Activated naive CD4-positive, alpha-beta T cell treated with anti-CD3 and anti-CD28 coated beads for 36 hours (primary cell): Measurements from ENCODE around the gene PAGE1. TPM values are rescaled to one million over a fixed set of nuclear protein-coding genes. Genes with fewer than 3 reads are reported as not detected.
"Not testable (repeated sequence)": the region's sequence is repeated elsewhere in the genome, so short reads cannot be mapped to it uniquely, and the experiment has no call there.

Experiments
- CTCF ChIA-PET: fragments of 350-600 bp; sonication (Branson Sonifier 250); formaldehyde crosslinking; loops from one replicate; lab custom pipeline; 2021; ENCODE audit warnings: antibody characterized with exemption; lab: Charles Lee
- DNase-seq: peaks from one replicate; pipeline ENCODE4 v3.0.0-alpha.2; 2020
- H3K27ac Mint-ChIP-seq: one replicate; pipeline ENCODE4 v1.8.0; 2021; ENCODE audit warnings: mild to moderate bottlenecking, mixed read lengths
- H3K27me3 Mint-ChIP-seq: one replicate; pipeline ENCODE4 v1.8.0; 2021; ENCODE audit warnings: low read depth, mixed read lengths
- H3K36me3 Mint-ChIP-seq: one replicate; pipeline ENCODE4 v1.8.0; 2021; ENCODE audit warnings: low read depth, mixed read lengths
- H3K4me1 Mint-ChIP-seq: one replicate; pipeline ENCODE4 v1.8.0; 2021; ENCODE audit warnings: low read depth, mixed read lengths
- H3K4me3 Mint-ChIP-seq: one replicate; pipeline ENCODE4 v1.8.0; 2021; ENCODE audit warnings: mild to moderate bottlenecking, moderate library complexity, mixed read lengths
- H3K9me3 Mint-ChIP-seq: one replicate; pipeline ENCODE4 v1.8.0; 2021; ENCODE audit warnings: mixed read lengths
- intact Hi-C: fragments of 100-400 bp; cut with micrococcal nuclease; formaldehyde crosslinking; loops from one replicate; pipeline ENCODE4 v1.15.1; 2023
- total RNA-seq, 2 experiments: library from RNA; stranded (reverse); gene quantifications; one replicate each; pipeline ENCODE4 v1.2.3, GENCODE V29; 2021

The PAGE1 gene, protein sequence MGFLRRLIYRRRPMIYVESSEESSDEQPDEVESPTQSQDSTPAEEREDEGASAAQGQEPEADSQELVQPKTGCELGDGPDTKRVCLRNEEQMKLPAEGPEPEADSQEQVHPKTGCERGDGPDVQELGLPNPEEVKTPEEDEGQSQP
- not detected for total RNA-seq

DNA sequence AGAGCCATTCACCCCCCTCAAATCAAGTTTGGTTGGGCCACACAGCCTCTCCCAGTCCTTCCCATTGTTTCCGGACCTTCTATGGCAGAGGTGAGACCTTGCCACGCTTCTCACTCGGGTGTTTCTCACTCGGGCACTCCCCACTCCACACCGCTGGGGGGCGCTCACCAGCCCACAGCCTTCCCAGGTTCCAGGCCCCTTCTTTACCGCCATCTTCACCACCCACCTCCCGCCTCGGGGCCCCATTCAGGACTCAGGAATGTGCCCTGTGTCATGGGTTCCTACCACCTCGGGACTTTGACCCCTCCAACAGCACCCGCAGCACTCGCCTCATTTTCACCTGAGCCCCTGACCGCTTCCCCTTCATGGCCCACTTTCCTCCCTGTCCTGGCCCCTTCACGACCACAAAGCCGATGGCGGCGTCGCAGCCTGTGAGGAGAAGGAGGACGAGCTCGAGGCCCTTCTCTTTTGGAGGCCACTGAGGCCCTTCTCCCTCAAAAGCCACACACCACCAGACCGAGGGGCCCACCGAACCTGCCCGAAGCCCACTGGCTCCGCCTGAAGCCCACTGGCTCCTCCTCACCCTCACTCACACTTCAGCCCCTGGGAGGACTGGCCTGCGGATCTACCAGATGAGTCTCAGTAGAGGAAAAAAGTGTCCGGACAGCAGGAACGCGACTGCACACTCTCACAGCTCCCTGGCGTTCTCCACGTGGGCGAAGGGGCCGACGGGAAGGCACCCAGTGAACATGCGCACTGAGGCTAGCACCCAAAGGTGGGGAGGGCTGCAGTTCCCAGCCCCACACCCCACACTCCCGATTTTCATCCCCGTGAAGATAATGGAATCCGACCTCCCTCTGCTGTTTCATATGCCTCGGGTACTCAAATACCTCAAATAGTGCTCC is at the start of gene PAGE1:
Gene PAGE1, minus strand, starts transcription at position 709 of the 905 bp plus-strand sequence. CDS start 1,214 bp downstream, outside the sequence.
- DNase-seq: no peak
- Mint-ChIP-seq H3K9me3 (no peaks in the 10 kb centered on the region), H3K27me3 (no peaks in the 10 kb centered on the region), H3K27ac (no peak within 1 kb of the TSS), H3K4me1 (no peaks in the 10 kb centered on the region), H3K4me3 (no peak within 1 kb of the TSS), H3K36me3 (no peaks in the 10 kb centered on the region)
- CTCF ChIA-PET: no interaction called here
- intact Hi-C loops: no loop called here

DNA sequence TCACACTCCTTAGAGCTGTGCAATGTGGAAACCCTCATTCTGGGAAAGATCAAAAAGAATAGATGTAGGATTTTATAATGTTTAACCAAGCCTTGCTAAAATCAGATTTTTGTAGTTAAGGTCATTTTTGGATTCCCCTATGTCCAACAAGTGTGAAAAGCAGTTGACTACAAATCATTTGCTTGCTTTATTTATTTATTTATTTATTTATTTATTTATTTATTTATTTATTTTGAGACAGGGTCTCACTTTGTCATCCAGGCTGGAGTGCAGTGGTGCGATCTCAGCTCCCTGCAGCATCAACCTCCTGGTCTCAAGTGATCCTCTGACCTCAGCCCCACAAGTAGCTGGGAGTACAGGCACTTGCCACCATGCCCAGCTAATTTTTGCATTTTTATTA is 45.7 kb upstream of the PAGE1 start:
- H3K27ac Mint-ChIP-seq, H3K9me3 Mint-ChIP-seq, CTCF ChIA-PET, DNase-seq, H3K4me3 Mint-ChIP-seq, H3K36me3 Mint-ChIP-seq, H3K4me1 Mint-ChIP-seq, H3K27me3 Mint-ChIP-seq, intact Hi-C loops: not testable (repeated sequence)

DNA sequence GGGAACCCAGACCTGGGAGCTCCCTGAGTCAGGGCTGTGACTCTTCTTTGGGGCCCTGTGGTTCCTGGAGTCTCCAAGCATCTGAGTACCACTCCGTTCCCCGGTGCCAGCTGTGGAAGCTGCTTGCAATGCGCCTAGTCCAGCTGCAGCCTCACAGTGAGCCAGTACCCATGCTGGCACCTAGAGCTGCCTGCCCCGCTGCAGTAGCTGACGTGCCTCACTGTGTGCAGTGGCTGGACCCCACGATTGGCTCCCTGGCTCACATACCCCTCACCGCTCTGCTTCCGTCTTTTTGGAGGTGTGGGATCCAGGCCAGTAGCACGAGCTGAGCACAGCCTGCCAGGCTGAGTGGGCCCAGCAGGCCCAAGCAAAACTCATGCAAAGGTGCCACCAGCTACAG is 32.1 kb upstream of the PAGE1 start:
- intact Hi-C loops: no loop called here
- Mint-ChIP-seq H3K4me1 (no peaks in the 10 kb centered on the region), H3K27me3 (no peaks in the 10 kb centered on the region), H3K27ac (no peak overlapping the region), H3K9me3 (no peaks in the 10 kb centered on the region), H3K4me3 (no peak overlapping the region), H3K36me3 (no peaks in the 10 kb centered on the region)
- no peak for DNase-seq
- CTCF ChIA-PET: no interaction called here

DNA sequence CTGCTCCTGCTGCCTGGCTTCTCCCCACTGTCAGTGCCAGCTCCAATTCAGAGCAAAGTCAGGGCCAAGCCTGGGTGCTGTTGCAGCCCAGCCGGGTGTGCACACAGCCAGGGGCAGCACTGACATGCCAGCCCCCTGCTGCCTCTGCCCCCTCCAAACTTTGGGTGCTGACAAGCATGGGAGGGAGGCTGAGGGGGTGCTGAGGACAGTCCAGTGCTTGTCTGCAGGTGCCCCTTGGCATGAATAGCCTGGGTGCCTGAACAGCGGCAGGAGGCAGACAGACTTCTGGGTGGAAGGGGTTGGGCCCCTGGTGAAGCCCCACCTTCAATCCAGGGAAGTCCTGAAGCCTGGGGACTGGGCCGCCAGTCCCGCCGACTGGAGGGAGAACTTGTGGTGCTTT is 31.2 kb upstream of the PAGE1 start:
- intact Hi-C loops: no loop called here
- CTCF ChIA-PET: no interaction called here
- H3K27ac Mint-ChIP-seq: no peak overlapping the region
- H3K4me1 Mint-ChIP-seq: no peaks in the 10 kb centered on the region
- no peaks in the 10 kb centered on the region for H3K27me3 Mint-ChIP-seq
- no peaks in the 10 kb centered on the region for H3K36me3 Mint-ChIP-seq
- H3K9me3 Mint-ChIP-seq: no peaks in the 10 kb centered on the region
- no peak overlapping the region for H3K4me3 Mint-ChIP-seq
- no peak for DNase-seq

DNA sequence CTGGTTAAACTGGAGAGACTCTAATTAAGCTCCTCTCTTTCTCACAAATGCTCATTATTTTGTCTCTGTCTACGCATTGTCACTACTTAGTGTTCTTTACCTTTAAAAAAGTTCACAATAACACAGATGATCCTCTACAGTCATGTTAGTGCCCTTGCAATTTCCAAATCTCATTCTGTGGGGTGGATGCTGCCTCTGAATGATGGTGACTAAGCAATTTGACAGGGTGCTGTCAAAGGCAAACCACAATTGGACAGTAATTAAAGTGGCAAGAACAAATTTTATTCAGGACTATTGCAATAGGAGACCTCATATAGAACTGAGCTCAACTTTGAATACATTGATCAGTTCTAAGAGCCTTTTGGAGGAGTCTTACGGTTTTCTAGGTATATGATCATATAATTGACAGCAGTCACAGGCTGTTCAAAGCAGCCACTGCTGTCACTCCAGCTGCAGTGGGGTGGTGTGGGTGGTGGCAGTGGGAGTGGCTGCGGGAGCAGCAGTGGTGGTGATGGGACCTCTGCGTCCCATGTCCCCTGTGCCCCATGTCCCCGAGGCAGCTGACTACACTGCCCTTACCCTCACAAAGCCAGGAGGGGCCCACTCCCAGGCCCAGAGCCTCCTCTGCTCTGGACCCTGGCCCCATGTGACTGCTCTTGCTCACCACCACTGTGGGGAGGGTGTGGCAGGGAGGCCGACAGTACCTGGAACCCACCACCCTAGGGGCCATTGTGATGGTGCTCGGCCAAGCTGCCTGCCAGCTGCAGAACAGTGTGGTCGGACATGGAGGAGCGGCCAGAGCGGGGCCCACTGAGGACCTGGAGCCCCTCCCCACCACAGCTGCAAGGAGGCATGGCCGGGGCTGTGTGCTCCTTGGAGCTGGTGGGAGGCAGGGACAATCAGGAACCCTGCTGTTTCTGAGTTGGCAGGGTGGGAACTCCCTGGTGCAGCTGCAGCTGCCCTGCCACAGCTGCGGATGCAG is 30.4 kb upstream of the PAGE1 start:
- Mint-ChIP-seq H3K9me3 (peaks cover 3% of the 10 kb centered on the region), H3K36me3 (no peaks in the 10 kb centered on the region), H3K4me1 (no peaks in the 10 kb centered on the region), H3K4me3 (no peak overlapping the region), H3K27ac (no peak overlapping the region), H3K27me3 (no peaks in the 10 kb centered on the region)
- intact Hi-C loops: no loop called here
- CTCF ChIA-PET: no interaction called here
- DNase-seq: no peak

DNA sequence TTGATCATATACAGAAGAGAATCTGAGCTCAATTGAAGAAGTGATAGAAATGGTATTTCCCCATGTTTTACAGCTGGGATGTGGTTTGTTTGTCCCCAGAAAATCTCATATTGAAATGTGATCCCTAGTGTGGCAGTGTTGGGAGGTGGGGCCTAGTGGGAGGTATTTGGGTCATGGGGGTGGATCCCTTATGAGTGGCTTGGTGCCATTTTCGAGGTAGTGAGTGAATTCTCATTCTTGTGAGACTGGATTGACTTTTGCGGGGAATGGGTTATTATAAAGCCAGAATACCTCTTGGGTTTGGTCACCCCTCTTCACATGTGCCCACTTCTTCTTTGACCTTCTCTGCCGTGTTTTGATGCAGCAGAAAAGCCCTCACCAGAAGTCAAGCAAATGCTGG is 29.6 kb upstream of the PAGE1 start:
- peaks cover 3% of the 10 kb centered on the region for H3K9me3 Mint-ChIP-seq
- no peaks in the 10 kb centered on the region for H3K27me3 Mint-ChIP-seq
- H3K36me3 Mint-ChIP-seq: no peaks in the 10 kb centered on the region
- intact Hi-C loops: no loop called here
- H3K4me1 Mint-ChIP-seq: no peaks in the 10 kb centered on the region
- no peak for DNase-seq
- CTCF ChIA-PET: no interaction called here
- H3K4me3 Mint-ChIP-seq: no peak overlapping the region
- no peak overlapping the region for H3K27ac Mint-ChIP-seq

DNA sequence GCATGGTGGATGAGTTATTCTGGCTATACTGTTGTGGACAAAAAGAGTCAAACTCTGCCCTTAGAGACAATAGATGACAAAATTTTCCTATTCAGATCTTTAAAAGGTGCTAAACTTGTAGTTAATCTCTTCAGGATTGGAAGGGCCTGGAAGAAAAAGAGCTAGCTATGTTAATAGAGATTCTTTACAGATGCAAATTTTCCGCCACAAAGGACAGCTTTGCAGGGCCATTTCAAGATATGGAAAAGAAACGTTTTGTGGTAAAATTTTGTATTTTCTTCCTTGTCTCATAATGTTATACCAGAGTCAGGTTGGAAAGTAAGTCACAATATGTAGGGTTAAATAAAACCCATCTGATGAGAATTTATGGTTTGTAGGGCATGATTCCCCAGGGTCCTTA is 24.3 kb upstream of the PAGE1 start:
- H3K27ac Mint-ChIP-seq, H3K36me3 Mint-ChIP-seq, H3K27me3 Mint-ChIP-seq, H3K4me3 Mint-ChIP-seq, DNase-seq, CTCF ChIA-PET, H3K4me1 Mint-ChIP-seq, intact Hi-C loops, H3K9me3 Mint-ChIP-seq: not testable (repeated sequence)

DNA sequence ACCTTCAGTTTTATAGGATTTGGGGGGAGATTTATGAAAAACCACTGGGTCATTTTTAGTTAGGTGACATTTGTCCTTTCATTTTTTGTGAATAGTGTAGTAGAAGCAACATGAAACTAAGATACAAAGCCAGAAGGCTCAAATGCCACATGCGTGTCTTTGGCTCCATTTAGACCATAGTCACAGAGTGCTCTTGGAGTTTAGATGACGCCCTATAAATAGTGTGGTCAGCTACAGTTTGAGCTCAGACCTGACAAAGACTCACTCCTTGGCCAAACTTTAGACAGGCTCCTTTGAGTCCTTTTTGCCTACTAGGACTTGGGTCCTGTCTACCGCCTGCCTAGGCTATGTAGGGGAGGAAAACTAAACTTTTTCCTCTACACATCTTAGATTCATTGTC is 16.8 kb upstream of the PAGE1 start:
- CTCF ChIA-PET: no interaction called here
- H3K27me3 Mint-ChIP-seq: no peaks in the 10 kb centered on the region
- H3K27ac Mint-ChIP-seq: no peak overlapping the region
- intact Hi-C loops: no loop called here
- no peak overlapping the region for H3K4me3 Mint-ChIP-seq
- no peaks in the 10 kb centered on the region for H3K4me1 Mint-ChIP-seq
- H3K36me3 Mint-ChIP-seq: no peaks in the 10 kb centered on the region
- no peak for DNase-seq
- no peaks in the 10 kb centered on the region for H3K9me3 Mint-ChIP-seq

DNA sequence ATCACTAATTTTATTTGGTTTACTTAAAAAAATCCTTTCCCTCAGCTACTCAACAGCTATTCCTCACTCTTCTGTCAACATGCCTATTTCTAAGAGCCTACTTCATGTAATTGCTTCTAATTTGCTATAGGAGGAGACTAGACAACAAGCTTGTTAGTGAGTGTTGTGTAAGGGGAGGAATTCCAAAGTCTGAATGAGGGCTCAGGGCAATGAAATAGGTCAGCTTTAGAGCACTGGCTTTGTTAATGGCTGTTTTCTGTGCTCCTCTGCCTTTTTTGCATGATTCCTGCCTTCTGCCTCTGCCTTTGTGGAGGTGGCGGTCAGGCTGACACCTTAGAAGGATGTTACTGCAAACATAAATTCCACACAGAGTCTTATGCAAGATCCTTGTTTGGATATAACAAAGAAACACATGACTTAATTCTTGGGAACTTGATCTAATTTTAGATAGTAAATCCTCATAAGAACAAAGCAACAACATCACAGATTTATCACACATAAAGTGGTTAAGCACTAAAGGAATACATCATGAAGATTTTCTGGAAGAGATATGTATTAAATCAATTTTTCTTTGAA is 15.0 kb upstream of the PAGE1 start:
- no peak overlapping the region for H3K27ac Mint-ChIP-seq
- H3K27me3 Mint-ChIP-seq: no peaks in the 10 kb centered on the region
- DNase-seq: no peak
- H3K4me3 Mint-ChIP-seq: no peak overlapping the region
- CTCF ChIA-PET: no interaction called here
- no peaks in the 10 kb centered on the region for H3K36me3 Mint-ChIP-seq
- H3K9me3 Mint-ChIP-seq: no peaks in the 10 kb centered on the region
- H3K4me1 Mint-ChIP-seq: no peaks in the 10 kb centered on the region
- intact Hi-C loops: no loop called here

DNA sequence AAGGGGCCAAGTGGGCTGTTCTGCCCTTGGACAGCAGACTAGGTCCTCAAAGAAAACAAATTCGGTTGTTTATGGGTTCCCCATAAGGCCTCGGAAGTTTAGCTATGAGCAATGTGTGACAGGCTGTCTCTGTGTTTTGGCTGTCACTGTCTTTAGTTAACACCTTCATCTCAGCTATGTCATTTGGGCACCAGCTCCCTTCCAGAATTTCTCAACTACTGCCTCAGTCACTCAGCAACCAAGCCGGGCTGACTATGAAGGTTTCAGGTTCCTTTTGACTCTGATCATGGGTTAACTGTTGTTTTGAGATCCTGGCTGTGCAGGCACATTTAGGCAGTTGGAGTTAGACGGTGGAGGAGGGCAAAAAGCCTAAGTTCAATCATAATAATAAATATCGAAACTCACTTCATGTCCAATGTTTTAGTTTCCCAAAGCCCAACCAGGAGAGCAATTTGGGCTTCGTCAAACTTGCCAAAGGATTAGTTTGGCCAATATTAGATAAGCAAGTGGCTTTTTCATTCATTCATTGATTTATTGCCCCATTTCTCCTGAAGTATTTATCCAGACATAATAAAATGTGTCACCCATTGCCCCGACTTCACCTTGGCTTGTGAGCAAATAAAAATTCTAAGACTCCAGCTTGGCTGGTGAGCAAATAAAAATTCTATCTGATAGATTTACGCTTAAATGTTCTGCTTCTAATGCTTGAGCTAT is 9.1 kb upstream of the PAGE1 start:
- Mint-ChIP-seq H3K4me3 (no peak overlapping the region), H3K27me3 (no peaks in the 10 kb centered on the region), H3K4me1 (no peaks in the 10 kb centered on the region), H3K36me3 (no peaks in the 10 kb centered on the region), H3K27ac (no peak overlapping the region), H3K9me3 (no peaks in the 10 kb centered on the region)
- CTCF ChIA-PET: no interaction called here
- intact Hi-C loops: loop anchor here (10.0 kb wide), 1 partner anchor 50 kb away; no protein-coding TSS in a partner anchor
- DNase-seq: no peak

DNA sequence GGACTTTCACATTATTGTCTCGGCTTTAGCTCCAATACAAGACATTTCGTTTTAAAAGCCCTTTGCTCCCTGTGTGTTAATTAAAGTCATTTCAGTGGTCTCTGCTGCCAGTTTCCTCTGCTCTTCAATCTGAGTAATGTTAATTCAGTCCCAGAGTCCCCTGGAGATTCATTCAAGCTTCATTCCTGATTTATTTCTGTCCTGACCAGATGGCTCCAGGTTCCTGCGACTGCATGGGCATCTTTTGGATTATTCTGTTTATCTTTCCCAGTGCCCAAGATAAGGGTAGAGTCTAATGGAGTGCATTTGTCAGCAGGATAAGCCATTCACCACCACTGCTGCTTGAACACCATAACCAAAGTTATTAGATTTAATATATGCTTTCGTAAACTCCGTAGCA is 6.1 kb upstream of the PAGE1 start:
- H3K4me1 Mint-ChIP-seq: no peaks in the 10 kb centered on the region
- H3K27ac Mint-ChIP-seq: no peak overlapping the region
- intact Hi-C loops: loop anchor here (10.0 kb wide), 1 partner anchor 53 kb away; no protein-coding TSS in a partner anchor
- H3K27me3 Mint-ChIP-seq: no peaks in the 10 kb centered on the region
- DNase-seq: no peak
- no peak overlapping the region for H3K4me3 Mint-ChIP-seq
- H3K36me3 Mint-ChIP-seq: no peaks in the 10 kb centered on the region
- H3K9me3 Mint-ChIP-seq: no peaks in the 10 kb centered on the region
- CTCF ChIA-PET: no interaction called here
